ENCODE results near the gene TDRD7. TPM values are rescaled to one million over a fixed set of nuclear protein-coding genes. Genes with fewer than 3 reads are reported as not detected.
"Not testable (repeated sequence)": the region's sequence is repeated elsewhere in the genome, so short reads cannot be mapped to it uniquely, and the experiment has no call there.

TDRD7 gene
- total and polyA plus RNA-seq, 5 donors, result 5.1 to 10.2 (median 9.2) TPM

DNA sequence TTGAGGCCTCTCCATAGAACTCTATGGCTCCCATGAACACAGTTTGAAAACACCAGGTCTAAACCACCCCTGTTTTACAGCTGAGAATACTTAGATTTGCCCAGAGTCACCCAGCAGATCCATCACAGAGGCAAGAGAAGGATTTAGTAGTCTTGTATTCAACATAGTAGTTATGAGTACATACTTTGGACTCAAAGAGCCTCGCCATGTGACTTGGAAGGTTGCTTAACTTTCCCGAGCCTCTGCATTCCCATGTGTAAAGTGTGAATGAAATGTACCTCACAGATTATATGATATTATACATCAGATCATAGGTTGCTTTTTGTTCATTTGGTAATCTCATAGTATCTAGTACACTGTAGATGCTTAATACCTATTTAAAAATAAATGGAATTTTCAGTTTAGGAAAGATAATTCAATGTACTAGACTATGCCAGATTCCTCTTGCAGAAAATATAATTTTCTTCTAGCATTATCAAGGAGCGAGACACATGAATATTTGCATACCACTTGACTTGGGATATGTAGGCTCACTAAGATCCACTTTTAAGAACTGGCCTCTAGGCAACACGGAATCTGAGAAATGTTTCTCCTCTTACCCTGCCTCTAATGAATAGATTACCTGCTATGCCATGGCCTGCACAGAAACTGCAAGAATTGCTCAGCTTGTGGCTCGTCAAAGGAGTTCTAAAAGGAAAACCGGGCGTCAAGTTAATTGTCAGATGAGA, 18.6 kb downstream of the TDRD7 start:
- no peak overlapping the region for H3K4me3 ChIP-seq (ENCODE audit: low read length)
- DNase-seq, result no peak
- H3K27me3 ChIP-seq (ENCODE audit: control insufficient read depth, insufficient read depth), result no peaks in the 10 kb centered on the region
- no peaks in the 10 kb centered on the region for H3K9me3 ChIP-seq (ENCODE audit: control insufficient read depth, low read length)
- H3K27ac ChIP-seq (ENCODE audit: low read length), result no peak overlapping the region
- WGBS, result 87% methylated on average over 7 of the region's 7 CpGs
- intact Hi-C loops (cut with DNase I), result no loop called here
- no peaks in the 10 kb centered on the region for H3K4me1 ChIP-seq (ENCODE audit: control insufficient read depth, insufficient read depth, low read length)
- no peak for ATAC-seq

GRCh38 chr9:97431044-97431441, 19.1 kb downstream of the TDRD7 start:
- no peak overlapping the region for H3K4me3 ChIP-seq (ENCODE audit: low read length)
- ATAC-seq (no peak), DNase-seq (no peak)
- H3K27ac ChIP-seq (ENCODE audit: low read length), result no peak overlapping the region
- WGBS, result 95% methylated on average over 3 of the region's 3 CpGs
- H3K27me3 ChIP-seq (ENCODE audit: control insufficient read depth, insufficient read depth), result no peaks in the 10 kb centered on the region
- intact Hi-C loops (cut with DNase I), result no loop called here
- H3K9me3 ChIP-seq (ENCODE audit: control insufficient read depth, low read length), result no peaks in the 10 kb centered on the region
- no peaks in the 10 kb centered on the region for H3K4me1 ChIP-seq (ENCODE audit: control insufficient read depth, insufficient read depth, low read length)

DNA sequence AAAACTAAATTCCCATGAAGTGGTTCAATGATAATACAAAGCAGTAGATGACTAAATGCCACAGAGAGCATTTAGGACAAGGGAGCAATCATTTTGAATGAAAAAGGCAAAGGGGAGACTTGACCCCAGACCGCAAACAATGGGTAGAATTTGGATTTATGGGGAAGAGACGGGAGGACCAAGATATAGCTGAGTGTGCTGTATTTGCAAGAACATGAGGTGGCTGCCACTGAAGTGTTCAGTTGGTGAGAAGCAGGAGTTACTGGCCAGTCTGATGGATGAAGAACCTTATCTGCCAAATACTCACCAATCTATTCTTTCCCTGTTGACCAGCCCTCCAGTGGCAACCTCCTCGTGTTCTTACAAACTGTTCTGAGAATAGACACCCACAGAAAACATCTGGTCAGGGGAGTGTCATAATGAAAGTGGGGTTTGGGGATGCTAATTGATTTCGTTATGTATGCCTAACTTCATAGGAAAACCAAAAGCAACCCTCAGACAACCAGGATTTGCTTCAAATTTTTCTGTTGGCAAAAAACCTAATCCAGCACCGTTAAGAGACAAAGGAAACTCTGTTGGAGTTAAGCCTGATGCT, 19.8 kb downstream of the TDRD7 start:
- Histone ChIP-seq H3K4me1 (ENCODE audit: control insufficient read depth, insufficient read depth, low read length) (no peaks in the 10 kb centered on the region), H3K27ac (ENCODE audit: low read length) (no peak overlapping the region), H3K4me3 (ENCODE audit: low read length) (no peak overlapping the region), H3K9me3 (ENCODE audit: control insufficient read depth, low read length) (no peaks in the 10 kb centered on the region), H3K27me3 (ENCODE audit: control insufficient read depth, insufficient read depth) (no peaks in the 10 kb centered on the region)
- 83% methylated on average over 5 of the region's 5 CpGs for WGBS
- ATAC-seq (no peak), DNase-seq (no peak)
- intact Hi-C loops (cut with DNase I), result no loop called here

GRCh38 chr9:97437051-97437600, 25.2 kb downstream of the TDRD7 start:
- intact Hi-C loops (cut with DNase I), result no loop called here
- no peak overlapping the region for H3K4me3 ChIP-seq (ENCODE audit: low read length)
- H3K9me3 ChIP-seq (ENCODE audit: control insufficient read depth, low read length), result no peaks in the 10 kb centered on the region
- no peaks in the 10 kb centered on the region for H3K27me3 ChIP-seq (ENCODE audit: control insufficient read depth, insufficient read depth)
- ATAC-seq (no peak), DNase-seq (no peak)
- 67% methylated on average over 1 of the region's 1 CpG for WGBS
- H3K27ac ChIP-seq (ENCODE audit: low read length), result no peak overlapping the region
- H3K4me1 ChIP-seq (ENCODE audit: control insufficient read depth, insufficient read depth, low read length), result no peaks in the 10 kb centered on the region

DNA sequence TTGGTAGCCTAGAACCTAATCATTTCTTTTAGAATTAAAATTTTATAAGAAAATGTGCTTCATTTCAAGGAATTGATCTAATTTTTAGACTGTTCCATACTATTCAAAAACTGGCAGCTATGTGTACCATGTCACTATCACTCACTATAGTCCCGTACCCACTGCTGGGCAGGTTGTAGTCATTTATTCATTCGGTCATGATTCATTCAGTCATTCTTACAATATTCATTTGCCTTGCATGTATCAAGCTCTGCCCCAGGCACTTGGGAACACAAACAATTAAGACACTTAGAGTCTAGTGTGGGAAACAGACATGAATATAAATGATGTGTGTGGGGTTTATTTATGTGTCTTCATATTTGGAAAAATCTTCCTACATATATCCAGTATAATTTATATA, 26.4 kb downstream of the TDRD7 start:
- no peak overlapping the region for H3K4me3 ChIP-seq (ENCODE audit: low read length)
- no peaks in the 10 kb centered on the region for H3K4me1 ChIP-seq (ENCODE audit: control insufficient read depth, insufficient read depth, low read length)
- no peak for DNase-seq
- intact Hi-C loops (cut with DNase I), result no loop called here
- H3K9me3 ChIP-seq (ENCODE audit: control insufficient read depth, low read length), result no peaks in the 10 kb centered on the region
- no peak overlapping the region for H3K27ac ChIP-seq (ENCODE audit: low read length)
- WGBS, result 97% methylated on average over 2 of the region's 2 CpGs
- no peaks in the 10 kb centered on the region for H3K27me3 ChIP-seq (ENCODE audit: control insufficient read depth, insufficient read depth)
- no peak for ATAC-seq

GRCh38 chr9:97438666-97439065, 26.8 kb downstream of the TDRD7 start:
- no peaks in the 10 kb centered on the region for H3K27me3 ChIP-seq (ENCODE audit: control insufficient read depth, insufficient read depth)
- DNase-seq (no peak), ATAC-seq (no peak)
- no peaks in the 10 kb centered on the region for H3K9me3 ChIP-seq (ENCODE audit: control insufficient read depth, low read length)
- intact Hi-C loops (cut with DNase I), result no loop called here
- H3K4me3 ChIP-seq (ENCODE audit: low read length), result no peak overlapping the region
- no peak overlapping the region for H3K27ac ChIP-seq (ENCODE audit: low read length)
- H3K4me1 ChIP-seq (ENCODE audit: control insufficient read depth, insufficient read depth, low read length), result no peaks in the 10 kb centered on the region

DNA sequence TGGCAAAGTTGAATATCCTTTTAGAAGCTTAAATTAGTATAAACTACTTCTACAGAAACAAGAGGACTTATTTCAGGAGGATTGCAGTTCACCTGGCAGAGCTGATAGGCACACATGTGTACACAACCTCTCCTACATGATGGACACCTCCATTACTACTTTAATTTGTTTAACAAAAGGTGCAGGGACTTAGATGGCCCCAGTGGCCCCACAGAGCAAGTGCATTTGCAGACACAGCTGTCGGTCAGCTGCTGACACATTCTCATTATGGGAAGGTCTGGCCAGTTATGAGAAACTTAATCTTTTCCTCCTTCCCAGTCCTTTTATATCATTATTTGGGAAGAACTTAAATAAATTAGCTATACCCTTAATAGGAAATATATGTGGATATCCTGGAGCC, 28.3 kb downstream of the TDRD7 start:
- Histone ChIP-seq H3K4me1 (ENCODE audit: control insufficient read depth, insufficient read depth, low read length) (no peaks in the 10 kb centered on the region), H3K9me3 (ENCODE audit: control insufficient read depth, low read length) (no peaks in the 10 kb centered on the region), H3K4me3 (ENCODE audit: low read length) (no peak overlapping the region), H3K27ac (ENCODE audit: low read length) (no peak overlapping the region), H3K27me3 (ENCODE audit: control insufficient read depth, insufficient read depth) (no peaks in the 10 kb centered on the region)
- no peak for ATAC-seq
- 85% methylated on average over 1 of the region's 1 CpG for WGBS
- no peak for DNase-seq
- intact Hi-C loops (cut with DNase I), result no loop called here

DNA sequence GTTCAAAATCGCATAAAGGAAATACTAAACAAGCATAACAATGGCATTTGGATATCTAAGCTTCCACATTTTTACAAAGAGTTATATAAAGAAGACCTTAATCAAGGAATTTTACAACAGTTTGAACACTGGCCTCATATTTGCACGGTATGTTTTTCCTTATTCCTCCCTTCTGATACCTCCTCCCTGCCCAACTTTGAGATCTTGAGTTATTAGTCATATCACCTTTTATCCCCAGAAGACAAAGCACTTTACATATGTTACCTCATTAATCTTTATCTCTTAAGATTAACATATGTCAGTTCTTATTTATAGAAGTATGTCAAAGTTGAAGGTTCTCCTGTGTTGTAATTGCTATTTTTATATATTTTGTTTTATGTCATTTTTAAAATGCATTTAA, 29.8 kb downstream of the TDRD7 start:
- Histone ChIP-seq H3K4me3 (ENCODE audit: low read length) (no peak overlapping the region), H3K27me3 (ENCODE audit: control insufficient read depth, insufficient read depth) (no peaks in the 10 kb centered on the region), H3K4me1 (ENCODE audit: control insufficient read depth, insufficient read depth, low read length) (no peaks in the 10 kb centered on the region), H3K9me3 (ENCODE audit: control insufficient read depth, low read length) (no peaks in the 10 kb centered on the region), H3K27ac (ENCODE audit: low read length) (no peak overlapping the region)
- intact Hi-C loops (cut with DNase I), result no loop called here
- DNase-seq (no peak), ATAC-seq (no peak)
- WGBS, result 80% methylated on average over 2 of the region's 2 CpGs

- DNase-seq, result no peak
- intact Hi-C loops (cut with DNase I), result no loop called here
- Histone ChIP-seq H3K27me3 (ENCODE audit: control insufficient read depth, insufficient read depth) (no peaks in the 10 kb centered on the region), H3K4me3 (ENCODE audit: low read length) (no peak overlapping the region), H3K27ac (ENCODE audit: low read length) (no peak overlapping the region), H3K9me3 (ENCODE audit: control insufficient read depth, low read length) (no peaks in the 10 kb centered on the region), H3K4me1 (ENCODE audit: control insufficient read depth, insufficient read depth, low read length) (no peaks in the 10 kb centered on the region)
- 77% methylated on average over 2 of the region's 2 CpGs for WGBS
- no peak for ATAC-seq
Observed at GRCh38 chr9:97445119-97445701, 33.3 kb downstream of the TDRD7 start.

DNA sequence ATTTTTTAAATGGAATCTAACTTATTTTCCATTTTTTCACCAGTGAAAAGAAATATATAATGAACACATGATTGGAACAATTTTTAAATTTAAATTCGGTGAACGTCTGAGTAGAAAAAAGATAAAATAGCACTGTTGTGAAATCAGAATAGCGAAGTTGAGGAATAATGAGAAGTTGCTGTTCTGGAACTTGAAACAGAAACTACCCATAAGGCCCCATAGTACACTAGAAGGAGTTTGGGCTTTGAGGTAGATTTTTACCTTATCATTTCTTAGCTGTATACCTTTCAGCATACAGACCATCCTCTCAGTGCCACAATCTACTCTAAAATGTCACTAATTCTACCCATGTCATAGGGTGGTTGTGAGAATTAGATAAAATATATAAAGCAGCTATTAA, 35.1 kb downstream of the TDRD7 start:
- DNase-seq (no peak), ATAC-seq (no peak)
- Histone ChIP-seq H3K4me1 (ENCODE audit: control insufficient read depth, insufficient read depth, low read length) (no peaks in the 10 kb centered on the region), H3K9me3 (ENCODE audit: control insufficient read depth, low read length) (no peaks in the 10 kb centered on the region), H3K27ac (ENCODE audit: low read length) (no peak overlapping the region), H3K27me3 (ENCODE audit: control insufficient read depth, insufficient read depth) (no peaks in the 10 kb centered on the region), H3K4me3 (ENCODE audit: low read length) (no peak overlapping the region)
- intact Hi-C loops (cut with DNase I), result no loop called here
- 85% methylated on average over 3 of the region's 3 CpGs for WGBS

DNA sequence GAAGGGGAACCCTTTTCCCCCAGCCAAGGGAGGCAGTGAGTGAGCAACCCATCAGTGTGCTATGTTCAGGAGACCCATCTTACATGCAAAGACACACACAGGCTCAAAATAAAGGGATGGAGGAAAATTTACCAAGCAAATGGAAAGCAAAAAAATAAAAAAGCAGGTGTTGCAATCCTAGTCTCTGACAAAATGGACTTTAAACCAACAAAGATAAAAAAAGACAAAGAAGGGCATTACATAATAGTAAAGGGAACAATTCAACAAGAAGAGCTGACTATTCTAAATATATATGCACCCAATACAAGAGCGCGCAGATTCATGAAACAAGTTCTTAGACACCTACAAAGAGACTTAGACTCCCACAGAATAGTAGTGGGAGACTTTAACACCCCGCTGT, 41.7 kb downstream of the TDRD7 start:
- DNase-seq; H3K27me3 ChIP-seq (ENCODE audit: control insufficient read depth, insufficient read depth); H3K27ac ChIP-seq (ENCODE audit: low read length); ATAC-seq; H3K9me3 ChIP-seq (ENCODE audit: control insufficient read depth, low read length); H3K4me1 ChIP-seq (ENCODE audit: control insufficient read depth, insufficient read depth, low read length); H3K4me3 ChIP-seq (ENCODE audit: low read length); intact Hi-C loops (cut with DNase I): not testable (repeated sequence)
- 96% methylated on average over 3 of the region's 3 CpGs for WGBS

All from right cardiac atrium (tissue), 5 donors.